ENCODE measurements around the gene MRPS6.

- TF ChIP-seq CTCF (IDR thresholded peaks at IDR 0.05) (no peak), POLR2A (IDR thresholded peaks at IDR 0.05) (no peak), POLR2AphosphoS5 (IDR thresholded peaks at IDR 0.05; ENCODE audit: insufficient read depth in 1 of 2, low read depth in 1 of 2) (no peak)
These were observed 30.0 kb upstream of the MRPS6 start for GRCh38 chr21:34043333-34043732.

Data from vagina (tissue), 2 donors.